GM12875 (cell line): ENCODE data around the gene MAPK14.
"Not testable (repeated sequence)": the region's sequence is repeated elsewhere in the genome, so short reads cannot be mapped to it uniquely, and the experiment has no call there.

ENCODE experiments used
- H3K4me3 ChIP-seq: one replicate; pipeline ENCODE4 v1.5.1; 2011; ENCODE audit warnings: low read depth, low read length, control low read depth
- CTCF ChIP-seq: IDR thresholded peaks from 2 replicates; pipeline ENCODE4 v1.5.1; 2011; ENCODE audit warnings: low read depth, mild to moderate bottlenecking, control low read depth, inconsistent platforms, low read length, moderate library complexity, borderline replicate concordance; ENCODE audit not compliant: insufficient read depth

MAPK14 gene

GRCh38 chr6:36073587-36073986 is 46.0 kb downstream of the MAPK14 start:
- TF ChIP-seq CTCF: no peak
- H3K4me3 ChIP-seq: no peak overlapping the region

- H3K4me3 ChIP-seq: no peak overlapping the region
- TF ChIP-seq CTCF: no peak
Measured at GRCh38 chr6:36075656-36076055, 48.0 kb downstream of the MAPK14 start.

GRCh38 chr6:36076178-36077063 is 48.8 kb downstream of the MAPK14 start:
- H3K4me3 ChIP-seq: no peak overlapping the region
- TF ChIP-seq CTCF: no peak

- no peak overlapping the region for H3K4me3 ChIP-seq
- no peak for TF ChIP-seq CTCF
Measured at GRCh38 chr6:36078159-36078558, 50.6 kb downstream of the MAPK14 start.

GRCh38 chr6:36079601-36080000 is 52.0 kb downstream of the MAPK14 start:
- no peak for TF ChIP-seq CTCF
- no peak overlapping the region for H3K4me3 ChIP-seq

GRCh38 chr6:36082318-36082717 is 54.7 kb downstream of the MAPK14 start:
- H3K4me3 ChIP-seq: no peak overlapping the region
- no peak for TF ChIP-seq CTCF

- no peak for TF ChIP-seq CTCF
- H3K4me3 ChIP-seq: no peak overlapping the region
Measured at GRCh38 chr6:36083446-36083845, 55.8 kb downstream of the MAPK14 start.

GRCh38 chr6:36088204-36088603 is 60.6 kb downstream of the MAPK14 start:
- not testable (repeated sequence) for H3K4me3 ChIP-seq
